Measurements from ENCODE around the gene UBE2L3.

GRCh38 chr22:21634844-21635243 is 67.3 kb downstream of the UBE2L3 start:
- TF ChIP-seq CTCF (IDR thresholded peaks at IDR 0.05), result no peak
- TF ChIP-seq JUNB (IDR thresholded peaks at IDR 0.05), result no peak
- TF ChIP-seq RNF2 (IDR thresholded peaks at IDR 0.05; ENCODE audit: borderline replicate concordance, low read depth), result no peak
- no peak for TF ChIP-seq POLR2A (IDR thresholded peaks at IDR 0.05; ENCODE audit: low read length)
- no peak for TF ChIP-seq RAD21 (conservative IDR thresholded peaks at IDR 0.05 in 1 of 2, IDR thresholded peaks at IDR 0.05 in 1 of 2)
- no peak for TF ChIP-seq ELK1 (IDR thresholded peaks at IDR 0.05; ENCODE audit: low read depth, low read length)
- no peak for TF ChIP-seq MAX (IDR thresholded peaks at IDR 0.05)
- no peak for TF ChIP-seq SMC3 (IDR thresholded peaks at IDR 0.05)
- TF ChIP-seq ESRRA (IDR thresholded peaks at IDR 0.05; ENCODE audit: borderline replicate concordance, low read length), result no peak
- no peak for TF ChIP-seq KDM1A (IDR thresholded peaks at IDR 0.05; ENCODE audit: low read depth)
- no peak for TF ChIP-seq EP300 (IDR thresholded peaks at IDR 0.05)
- no peak for TF ChIP-seq POLR2AphosphoS2 (conservative IDR thresholded peaks at IDR 0.05; ENCODE audit: low read length)

Data from A549 (cell line).